ENCODE data around the gene CEBPZ. TPM values are rescaled to one million over a fixed set of nuclear protein-coding genes. Genes with fewer than 3 reads are reported as not detected.

CEBPZ gene
- total and polyA plus RNA-seq, 2 donors (not counting 1 experiment from before 2014, with no cell fraction given): 5.3 to 56.5 TPM

DNA sequence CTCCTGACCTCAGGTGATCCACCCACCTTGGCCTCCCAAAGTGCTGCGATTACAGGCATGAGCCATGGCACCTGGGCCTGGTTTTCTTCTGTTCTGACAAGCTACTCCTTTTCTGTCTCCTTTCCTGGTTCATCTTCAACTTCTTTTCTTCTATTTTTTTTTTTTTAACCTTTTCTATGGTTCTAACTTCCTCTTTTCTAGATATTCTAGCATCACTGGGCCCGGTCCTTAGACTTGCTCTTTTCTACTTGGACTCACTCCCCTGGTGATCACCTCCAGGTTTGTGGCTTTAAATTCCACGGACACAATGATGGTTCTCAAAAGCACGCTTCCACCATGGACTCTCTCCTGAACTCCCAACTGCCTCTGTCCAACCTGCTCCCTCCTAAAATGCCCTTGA is 76.6 kb downstream of the CEBPZ start:
- Histone ChIP-seq H3K4me1 (ENCODE audit: control insufficient read depth in 2 of 2, insufficient read depth in 2 of 2, low read length in 2 of 2) (peaks cover 26 to 30% of the 10 kb centered on the region in 2 donors), H3K9ac (ENCODE audit: low read length) (no peak overlapping the region), H2AFZ (ENCODE audit: insufficient read depth, low read depth, low read length, poor library complexity, severe bottlenecking) (peak overlapping the region; percentile 92), H3K27ac (ENCODE audit: low read length in 2 of 2) (peak overlapping the region; percentile 7 to 72), H4K20me1 (ENCODE audit: control insufficient read depth, insufficient read depth, low read length, poor library complexity, severe bottlenecking) (no peaks in the 10 kb centered on the region), H3K36me3 (replicated peaks in 1 of 2; ENCODE audit: control extremely low read depth in 1 of 2, control insufficient read depth in 1 of 2, extremely low read depth in 1 of 2, insufficient read depth in 2 of 2, low read length in 1 of 2) (no peaks in the 10 kb centered on the region), H3K9me3 (ENCODE audit: control extremely low read depth in 1 of 3, control insufficient read depth in 2 of 3, insufficient read depth in 1 of 3, low read length in 2 of 3) (peaks cover 0 to 4% (median 0%) of the 10 kb centered on the region in 3 donors), H3K4me2 (replicated peaks; ENCODE audit: low read depth, low read length, poor library complexity, severe bottlenecking) (peak overlapping the region; percentile 89), H3K27me3 (replicated peaks in 1 of 4; ENCODE audit: control extremely low read depth in 1 of 4, control insufficient read depth in 3 of 4, insufficient read depth in 4 of 4, low read length in 3 of 4) (no peaks in the 10 kb centered on the region), H3K79me2 (ENCODE audit: control insufficient read depth, insufficient read depth, low read length) (peaks cover 80% of the 10 kb centered on the region), H3K4me3 (ENCODE audit: control extremely low read depth in 1 of 5, extremely low read depth in 1 of 5, insufficient read depth in 1 of 5, low read depth in 2 of 5, low read length in 4 of 5) (no peak overlapping the region)
- H3K27me3 Mint-ChIP-seq: no peaks in the 10 kb centered on the region
- peaks cover 50% of the 10 kb centered on the region for H3K4me1 Mint-ChIP-seq
- CTCF ChIA-PET: interaction anchor here (4.3 kb wide), 1 partner anchor 14 kb away, joined by 27 read pairs; no protein-coding TSS in a partner anchor
- DNase-seq (peak; percentile 57), ATAC-seq (ENCODE audit: low read depth) (peak; percentile 9)
- 53% methylated on average over 4 of the region's 4 CpGs for WGBS (ENCODE audit: insufficient coverage)
- intact Hi-C loops (cut with micrococcal nuclease): loop anchor here (5.0 kb wide), 2 partner anchors 43 to 518 kb away; partner anchors contain the start of genes CDC42EP3 and CEBPZOS
- POLR2A ChIA-PET: interaction anchor here (1.5 kb wide), 1 partner anchor 9 kb away, joined by 3 read pairs; no protein-coding TSS in a partner anchor
- peak overlapping the region; percentile 96 for H3K4me3 Mint-ChIP-seq
- H3K27ac Mint-ChIP-seq: peak overlapping the region; percentile 93
- no peaks in the 10 kb centered on the region for H3K9me3 Mint-ChIP-seq (ENCODE audit: insufficient read depth)
- TF ChIP-seq CTCF (IDR thresholded peaks at IDR 0.05): no peak
- TF ChIP-seq EZH2 (IDR thresholded peaks at IDR 0.05; ENCODE audit: borderline replicate concordance, insufficient read depth, low read depth, low read length, poor library complexity, severe bottlenecking): no peak

DNA sequence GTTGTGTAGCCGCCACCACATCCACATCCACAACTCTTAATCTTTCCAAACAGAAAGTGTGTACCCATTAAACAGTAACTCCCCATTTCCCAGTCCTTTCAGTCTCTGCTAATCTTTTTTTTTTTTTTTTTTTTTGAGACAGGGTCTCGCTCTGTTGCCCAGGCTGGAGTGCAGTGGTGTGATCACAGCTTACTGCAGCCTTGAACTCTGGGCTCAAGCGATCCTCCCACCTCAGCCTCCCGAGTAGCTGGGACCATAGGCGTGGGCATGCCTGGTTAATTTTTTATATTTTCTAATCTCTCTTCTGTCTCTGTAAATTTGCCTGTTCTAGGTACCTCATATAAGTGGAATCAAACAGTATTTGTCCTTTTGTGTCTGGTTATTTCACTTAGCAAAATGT is 78.2 kb downstream of the CEBPZ start:
- Histone ChIP-seq H4K20me1 (ENCODE audit: control insufficient read depth, insufficient read depth, low read length, poor library complexity, severe bottlenecking) (no peaks in the 10 kb centered on the region), H3K4me3 (ENCODE audit: control extremely low read depth in 1 of 5, extremely low read depth in 1 of 5, insufficient read depth in 1 of 5, low read depth in 2 of 5, low read length in 4 of 5) (no peak overlapping the region), H3K9me3 (ENCODE audit: control extremely low read depth in 1 of 3, control insufficient read depth in 2 of 3, insufficient read depth in 1 of 3, low read length in 2 of 3) (peaks cover 0 to 4% (median 0%) of the 10 kb centered on the region in 3 donors), H3K27ac (ENCODE audit: low read length in 2 of 2) (no peak overlapping the region), H3K9ac (ENCODE audit: low read length) (no peak overlapping the region), H3K4me2 (replicated peaks; ENCODE audit: low read depth, low read length, poor library complexity, severe bottlenecking) (no peak overlapping the region), H3K4me1 (ENCODE audit: control insufficient read depth in 2 of 2, insufficient read depth in 2 of 2, low read length in 2 of 2) (peaks cover 26 to 30% of the 10 kb centered on the region in 2 donors), H3K36me3 (replicated peaks in 1 of 2; ENCODE audit: control extremely low read depth in 1 of 2, control insufficient read depth in 1 of 2, extremely low read depth in 1 of 2, insufficient read depth in 2 of 2, low read length in 1 of 2) (peaks cover 0 to 7% of the 10 kb centered on the region in 2 experiments), H3K79me2 (ENCODE audit: control insufficient read depth, insufficient read depth, low read length) (peaks cover 78% of the 10 kb centered on the region), H3K27me3 (replicated peaks in 1 of 4; ENCODE audit: control extremely low read depth in 1 of 4, control insufficient read depth in 3 of 4, insufficient read depth in 4 of 4, low read length in 3 of 4) (no peaks in the 10 kb centered on the region), H2AFZ (ENCODE audit: insufficient read depth, low read depth, low read length, poor library complexity, severe bottlenecking) (no peak overlapping the region)
- WGBS (ENCODE audit: insufficient coverage): no CpG with 5 or more reads among the region's 5 CpGs
- intact Hi-C loops (cut with micrococcal nuclease): no loop called here
- Mint-ChIP-seq H3K4me1 (peaks cover 52% of the 10 kb centered on the region), H3K27ac (no peak overlapping the region), H3K4me3 (no peak overlapping the region), H3K9me3 (ENCODE audit: insufficient read depth) (no peaks in the 10 kb centered on the region), H3K27me3 (no peaks in the 10 kb centered on the region)
- TF ChIP-seq EZH2 (IDR thresholded peaks at IDR 0.05; ENCODE audit: borderline replicate concordance, insufficient read depth, low read depth, low read length, poor library complexity, severe bottlenecking): no peak
- no peak for TF ChIP-seq CTCF (IDR thresholded peaks at IDR 0.05)
- no peak for ATAC-seq (ENCODE audit: low read depth)
- DNase-seq: no peak
- ChIA-PET POLR2A (no interaction called here), CTCF (no interaction called here)
